DMS114 treated with DMSO at 0.1 percent for 48 hours (cell line): ENCODE data around the gene CCL24.
A peak's percentile ranks its signal among the peaks of the same experiment; 100 is the strongest.
"Not testable (repeated sequence)": the region's sequence is repeated elsewhere in the genome, so short reads cannot be mapped to it uniquely, and the experiment has no call there.

Source experiments
- DNase-seq: peaks from one replicate; lab custom pipeline; 2025; ENCODE audit not compliant: unreplicated experiment; lab: John Stamatoyannopoulos, UW

The CCL24 gene

DNA sequence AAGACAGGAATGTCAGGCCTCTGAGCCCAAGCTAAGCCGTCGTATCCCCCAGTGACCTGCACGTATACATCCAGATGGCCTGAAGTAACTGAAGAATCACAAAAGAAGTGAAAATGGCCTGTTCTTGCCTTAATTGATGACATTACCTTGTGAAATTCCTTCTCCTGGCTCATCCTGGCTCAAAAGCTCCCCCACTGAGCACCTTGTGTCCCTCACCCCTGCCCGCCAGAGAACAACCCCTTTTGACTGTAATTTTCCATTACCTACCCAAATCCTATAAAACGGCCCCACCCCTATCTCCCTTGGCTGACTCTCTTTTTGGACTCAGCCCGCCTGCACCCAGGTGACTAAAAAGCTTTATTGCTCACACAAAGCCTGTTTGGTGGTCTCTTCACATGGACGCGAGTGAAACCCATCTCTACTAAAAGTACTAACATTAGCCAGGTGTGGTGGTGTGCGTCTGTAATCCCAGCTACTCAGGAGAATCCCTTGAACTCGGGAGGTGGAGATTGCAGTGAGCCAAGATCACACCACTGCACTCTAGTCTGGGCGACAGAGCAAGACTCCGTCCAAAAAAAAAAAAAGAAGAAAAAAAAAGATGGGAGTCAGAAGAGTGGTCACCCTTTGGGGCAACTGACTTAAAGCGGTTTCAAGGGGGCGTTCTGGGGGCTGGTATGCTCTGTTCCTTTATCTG lies 25.3 kb downstream of the CCL24 start:
- not testable (repeated sequence) for DNase-seq

DNA sequence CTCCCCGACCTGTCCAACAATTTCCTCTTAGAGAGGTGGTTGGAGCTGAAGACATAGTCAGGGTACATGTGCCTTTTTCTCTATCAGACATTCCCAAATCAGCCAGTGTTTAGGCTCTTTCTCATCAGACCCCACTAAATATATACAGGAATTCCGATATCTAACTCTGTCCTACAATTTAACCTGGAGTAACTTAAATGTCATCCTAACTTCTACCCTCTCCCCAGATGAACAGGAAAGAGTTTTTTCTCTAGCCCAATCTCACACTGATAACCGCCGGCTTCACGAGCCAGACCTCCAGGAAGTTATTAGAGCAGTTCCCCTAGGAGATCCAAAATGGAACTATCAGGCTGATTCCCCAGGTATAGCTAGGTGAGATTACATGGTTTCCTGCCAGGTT lies 30.5 kb downstream of the CCL24 start:
- DNase-seq: not testable (repeated sequence)

DNA sequence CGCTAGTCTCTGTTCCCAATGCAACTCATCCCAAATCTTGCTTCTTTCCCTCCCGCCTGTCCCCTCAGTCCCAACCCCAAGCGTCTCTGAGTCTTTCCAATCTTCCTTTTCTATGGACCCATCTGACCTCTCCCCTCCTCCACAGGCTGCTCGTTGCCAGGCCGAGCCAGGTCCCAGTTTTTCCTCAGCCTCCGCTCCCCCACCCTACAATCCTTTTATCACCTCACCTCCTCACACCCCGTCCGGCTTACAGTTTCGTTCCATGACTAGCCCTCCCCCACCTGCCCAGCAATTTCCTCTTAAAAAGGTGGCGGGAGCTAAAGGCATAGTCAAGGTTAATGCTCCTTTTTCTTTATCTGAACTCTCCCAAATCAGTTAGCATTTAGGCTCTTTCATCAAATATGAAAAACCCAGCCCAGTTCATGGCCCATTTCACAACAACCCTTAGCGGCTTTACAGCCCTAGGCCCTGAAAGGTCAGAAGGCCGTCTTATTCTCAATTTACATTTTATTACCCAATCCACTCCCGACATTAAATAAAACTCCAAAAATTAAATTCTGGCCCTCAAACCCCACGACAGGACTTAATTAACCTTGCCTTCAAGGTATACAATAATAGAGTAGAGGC lies 32.8 kb downstream of the CCL24 start:
- not testable (repeated sequence) for DNase-seq

DNA sequence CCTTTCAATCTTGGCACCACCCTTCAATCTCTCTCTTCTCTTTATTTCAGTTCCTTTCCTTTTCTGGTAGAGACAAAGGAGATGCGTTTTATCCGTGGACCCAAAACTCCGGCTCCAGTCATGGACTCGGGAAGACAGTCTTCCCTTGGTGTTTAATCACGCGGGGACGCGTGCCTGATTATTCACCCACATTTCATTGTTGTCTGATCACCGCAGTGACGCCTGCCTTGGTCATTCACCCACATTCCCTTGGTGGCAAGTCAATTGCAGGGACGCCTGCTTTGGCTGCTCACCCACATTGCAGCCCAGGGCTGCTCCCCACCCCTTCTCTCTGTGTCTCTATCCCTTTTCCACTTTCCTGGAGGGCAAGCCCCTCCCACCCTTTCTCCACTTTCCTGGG lies 34.1 kb downstream of the CCL24 start:
- DNase-seq: not testable (repeated sequence)

DNA sequence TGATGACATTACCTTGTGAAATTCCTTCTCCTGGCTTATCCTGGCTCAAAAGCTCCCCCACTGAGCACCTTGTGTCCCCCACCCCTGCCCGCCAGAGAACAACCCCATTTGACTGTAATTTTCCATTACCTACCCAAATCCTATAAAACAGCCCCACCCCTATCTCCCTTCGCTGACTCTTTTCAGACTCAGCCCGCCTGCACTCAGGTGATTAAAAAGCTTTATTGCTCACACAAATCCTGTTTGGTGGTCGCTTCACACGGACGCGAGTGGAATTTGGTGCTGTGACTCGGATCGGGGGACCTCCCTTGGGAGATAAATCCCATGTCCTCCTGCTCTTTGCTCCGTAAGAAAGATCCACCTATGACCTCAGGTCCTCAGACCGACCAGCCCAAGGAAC lies 34.6 kb downstream of the CCL24 start:
- DNase-seq: not testable (repeated sequence)

DNA sequence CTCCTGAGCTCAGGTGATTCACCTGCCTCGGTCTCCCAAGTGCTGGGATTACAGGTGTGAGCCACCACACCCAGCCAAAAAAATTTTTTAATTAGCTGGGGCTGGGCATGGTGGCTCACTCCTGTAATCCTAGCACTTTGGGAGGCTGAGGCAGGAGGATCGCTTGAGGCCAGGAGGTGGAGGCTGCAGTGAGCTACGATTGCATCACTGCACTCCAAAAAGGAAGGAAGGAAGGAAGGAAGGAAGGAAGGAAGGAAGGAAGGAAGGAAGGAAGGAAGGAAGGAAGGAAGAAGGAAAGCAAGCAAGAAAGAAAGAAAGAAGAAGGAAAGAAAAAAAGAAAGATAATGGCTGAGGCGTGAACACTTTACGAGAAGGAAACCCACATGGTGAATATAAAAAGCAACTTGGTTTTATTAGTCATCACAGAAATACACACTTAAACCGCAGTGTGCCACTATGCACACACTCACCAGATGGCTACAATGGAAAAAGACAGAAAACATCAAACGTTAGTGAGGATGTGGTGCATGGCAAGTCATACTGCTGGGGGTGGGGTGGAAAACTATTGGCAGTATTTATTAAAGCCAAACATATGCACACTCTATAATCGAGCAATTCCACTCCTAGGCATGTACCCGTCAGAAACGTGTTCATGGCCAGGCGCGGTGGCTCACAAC lies 37.2 kb downstream of the CCL24 start:
- DNase-seq: no peak

DNA sequence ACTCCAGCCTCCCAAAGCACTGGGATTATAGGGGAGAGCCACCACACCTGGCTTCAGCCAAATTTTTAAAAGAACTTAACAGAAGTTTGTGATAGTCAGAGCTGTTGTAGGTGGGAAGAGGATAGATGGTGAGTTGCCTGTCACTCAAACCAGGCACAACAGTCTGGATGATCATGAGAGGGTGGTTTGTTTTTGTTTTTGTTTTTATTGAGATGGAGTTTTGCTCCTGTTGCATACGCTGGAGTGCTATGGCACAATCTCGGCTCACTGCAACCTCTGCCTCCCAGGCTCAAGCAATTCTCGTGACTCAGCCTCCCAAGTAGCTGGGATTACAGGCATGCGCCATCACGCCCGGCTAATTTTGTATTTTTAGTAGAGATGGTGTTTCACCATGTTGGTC lies 39.6 kb downstream of the CCL24 start:
- DNase-seq: not testable (repeated sequence)

DNA sequence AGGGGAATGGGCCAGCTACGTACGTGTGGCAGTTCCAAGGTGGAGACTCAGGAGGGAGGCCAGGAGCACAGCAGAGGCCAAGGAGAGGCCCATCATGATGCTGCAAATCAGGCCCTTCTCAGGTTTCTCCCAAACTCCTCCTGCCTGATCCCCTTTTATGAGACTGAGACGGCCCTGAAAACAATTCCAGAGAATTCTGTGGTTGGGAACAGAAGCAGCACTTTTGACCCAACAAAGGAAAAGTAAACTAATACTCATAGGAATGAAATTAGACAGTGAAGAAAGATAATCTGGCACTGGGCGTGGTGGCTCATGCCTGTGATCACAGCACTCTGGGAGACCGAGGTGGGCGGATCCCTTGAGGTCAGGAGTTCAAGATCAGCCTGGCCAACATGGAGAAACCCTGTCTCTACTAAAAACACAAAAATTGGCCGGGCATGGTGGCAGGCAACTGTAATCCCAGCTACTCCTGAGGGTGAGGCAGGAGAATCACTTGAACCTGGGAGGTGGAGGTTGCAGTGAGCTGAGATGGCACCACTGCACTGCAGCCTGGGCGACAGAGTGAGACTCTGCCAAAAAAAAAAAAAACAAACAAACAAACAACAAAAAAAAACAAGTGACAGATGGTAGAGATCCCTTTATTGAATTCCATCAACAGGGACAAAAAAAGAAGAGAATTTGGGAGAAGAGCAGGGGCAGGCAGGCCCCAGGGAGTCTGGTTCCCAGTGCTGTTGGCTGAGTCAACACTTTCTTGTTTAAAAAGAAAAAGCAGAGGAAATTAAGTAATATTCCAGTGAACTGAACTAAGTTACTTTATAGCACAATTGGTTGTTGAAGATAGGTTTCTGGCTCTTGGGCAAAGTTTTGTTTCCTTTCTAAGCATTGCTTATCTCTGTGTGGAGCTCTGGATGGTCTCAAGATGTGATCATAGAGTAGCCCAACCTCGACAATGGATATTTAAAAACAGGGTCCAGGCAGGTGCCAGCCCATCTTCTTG lies 41.2 kb downstream of the CCL24 start, which contains the start of gene CCL26:
Gene CCL26 (minus strand): TSS at position 131 of the 997 bp plus-strand sequence. CDS start 35 bp downstream, at position 96.
- no peak for DNase-seq

DNA sequence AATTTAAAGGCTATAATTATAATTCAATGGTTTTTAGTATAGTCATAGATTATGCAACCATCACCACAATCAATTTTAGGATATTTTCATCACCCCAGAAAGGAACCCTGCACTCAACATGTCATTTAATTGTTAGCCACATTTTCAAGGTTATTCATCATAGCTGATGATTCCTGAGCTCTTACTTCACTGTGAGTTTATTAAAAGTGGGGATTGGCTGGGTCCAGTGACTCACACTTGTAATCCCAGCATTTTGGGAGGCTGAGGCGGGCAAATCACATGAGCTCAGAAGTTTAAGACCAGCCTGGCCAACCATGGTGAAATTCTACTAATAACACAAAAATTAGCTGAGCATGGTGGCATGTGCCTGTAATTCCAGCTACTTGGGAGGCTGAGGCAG lies 42.4 kb downstream of the CCL24 start:
- DNase-seq: no peak

DNA sequence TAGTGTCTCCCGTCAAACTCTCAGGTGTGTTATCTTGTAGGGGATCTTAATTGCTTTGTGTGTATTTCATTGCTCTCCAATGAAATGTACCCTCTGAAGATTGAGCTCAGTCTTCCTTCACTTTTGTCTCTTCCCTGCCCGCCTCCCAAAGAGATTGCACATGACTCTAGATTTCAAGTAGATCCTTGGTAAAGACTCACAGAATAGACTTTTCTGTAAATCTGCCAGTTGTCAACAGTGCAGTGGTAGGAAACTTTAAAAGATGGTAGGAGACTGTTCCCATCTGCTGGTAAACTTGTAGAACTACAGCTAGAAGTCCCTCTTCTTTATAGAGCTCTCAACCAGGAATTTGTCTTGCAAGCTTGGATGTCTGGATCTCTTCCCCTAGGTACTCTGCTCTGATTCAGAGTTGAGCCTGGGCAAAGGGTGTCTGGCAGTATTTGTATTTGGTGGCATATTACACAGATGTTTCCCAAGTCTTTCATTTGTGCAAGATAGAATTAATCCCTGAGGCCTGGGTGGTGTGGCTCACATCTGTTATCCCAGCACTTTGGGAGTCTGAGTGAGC lies 51.2 kb downstream of the CCL24 start:
- peak; percentile 74 for DNase-seq

DNA sequence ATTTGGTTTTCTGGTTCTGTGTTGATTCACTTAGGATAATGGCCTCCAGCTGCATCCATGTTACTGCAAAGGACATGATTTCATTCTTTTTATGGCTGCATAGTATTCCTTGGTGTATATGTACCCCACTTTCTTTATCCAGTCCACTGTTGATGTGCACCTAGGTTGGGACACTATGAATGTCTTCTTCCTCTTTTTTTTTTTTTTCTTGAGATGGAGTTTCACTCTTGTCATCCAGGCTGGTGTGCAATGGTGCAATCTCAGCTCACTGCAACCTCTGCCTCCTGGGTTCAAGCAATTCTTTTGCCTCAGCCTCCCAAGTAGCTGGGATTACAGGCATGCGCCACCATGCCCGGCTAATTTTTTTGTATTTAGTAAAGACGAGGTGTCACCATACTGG lies 51.8 kb downstream of the CCL24 start:
- DNase-seq: not testable (repeated sequence)
